Stimulated activated CD4-positive, alpha-beta T cell treated with anti-CD3 and anti-CD28 coated beads, Interleukin-4, amount 100 ng/mL, for 1 hour (primary cell): Measurements from ENCODE around the gene SPCS2.

Experiments
- DNase-seq: peaks from one replicate; pipeline ENCODE4 v3.0.0-alpha.2; 2020

The SPCS2 gene

GRCh38 chr11:74948898-74949752 lies at the start of gene SPCS2, which contains the start of gene XRRA1:
Gene SPCS2, plus strand, starts transcription at chr11:74949266. Its CDS starts 20 bp downstream, at chr11:74949286.
Gene XRRA1, minus strand, starts transcription at chr11:74949091. Its CDS starts 8,213 bp downstream, at chr11:74940878.
- DNase-seq = peak; percentile 97

GRCh38 chr11:74902342-74902741 lies 46.7 kb upstream of the SPCS2 start:
- no peak for DNase-seq

- DNase-seq = no peak
These were observed 43.7 kb upstream of the SPCS2 start for GRCh38 chr11:74905326-74905725.

- DNase-seq = no peak
These were observed 39.7 kb upstream of the SPCS2 start for GRCh38 chr11:74909385-74909784.

GRCh38 chr11:74909812-74910211 lies 39.3 kb upstream of the SPCS2 start:
- no peak for DNase-seq

GRCh38 chr11:74923125-74923524 lies 25.9 kb upstream of the SPCS2 start:
- DNase-seq = no peak

GRCh38 chr11:74925281-74925680 lies 23.8 kb upstream of the SPCS2 start:
- DNase-seq = no peak

- no peak for DNase-seq
These were observed 22.6 kb upstream of the SPCS2 start for GRCh38 chr11:74926304-74927030.

GRCh38 chr11:74927496-74927895 lies 21.6 kb upstream of the SPCS2 start:
- no peak for DNase-seq

- DNase-seq = peak; percentile 52
These were observed 19.4 kb upstream of the SPCS2 start for GRCh38 chr11:74929431-74930363.

GRCh38 chr11:74932169-74932568 lies 16.9 kb upstream of the SPCS2 start:
- DNase-seq = no peak

- no peak for DNase-seq
These were observed 16.3 kb upstream of the SPCS2 start for GRCh38 chr11:74932797-74933196.

GRCh38 chr11:74933765-74934164 lies 15.3 kb upstream of the SPCS2 start:
- DNase-seq = no peak

GRCh38 chr11:74935285-74935684 lies 13.8 kb upstream of the SPCS2 start:
- DNase-seq = no peak

GRCh38 chr11:74936087-74936486 lies 13.0 kb upstream of the SPCS2 start:
- DNase-seq = no peak

- no peak for DNase-seq
These were observed 12.1 kb upstream of the SPCS2 start for GRCh38 chr11:74936976-74937375.

GRCh38 chr11:74937696-74938475 lies 11.2 kb upstream of the SPCS2 start:
- no peak for DNase-seq

- DNase-seq = no peak
These were observed 7.6 kb upstream of the SPCS2 start for GRCh38 chr11:74941492-74941891.

GRCh38 chr11:74942073-74942759 lies 6.8 kb upstream of the SPCS2 start:
- no peak for DNase-seq

- no peak for DNase-seq
These were observed 544 bp upstream of the SPCS2 start for GRCh38 chr11:74948546-74948897.

- no peak for DNase-seq
These were observed 679 bp downstream of the SPCS2 start for GRCh38 chr11:74949753-74950137.
